Heart left ventricle (tissue), 16 donors: ENCODE data around the gene TMOD4. TPM values are rescaled to one million over a fixed set of nuclear protein-coding genes. Genes with fewer than 3 reads are reported as not detected.
"Not testable (repeated sequence)": the region's sequence is repeated elsewhere in the genome, so short reads cannot be mapped to it uniquely, and the experiment has no call there.

Experiments
- ATAC-seq, 4 donors: fragments of 200-7000 bp; cut with Tn5 transposase; one replicate each; pipeline ENCODE4 v1.9.1; 2020 to 2022; ENCODE audit warnings: moderate library complexity in 4 of 4, mild to moderate bottlenecking in 3 of 4, moderate number of reproducible peaks in 1 of 4
- DNase-seq, 5 donors: peaks; one replicate each; pipeline ENCODE4 v3.0.0-alpha.2; 2020
- H3K27ac ChIP-seq, 12 donors: fragments of 200-600 bp; sonication (generic) in 4 of 12; one replicate each; pipeline versions ENCODE4 v1.5.0 to v1.8.0; 2016 to 2022; ENCODE audit warnings: mild to moderate bottlenecking in 2 of 12
- H3K27me3 ChIP-seq, 9 donors: fragments of 200-600 bp; sonication (generic) in 2 of 9; one replicate each; pipeline versions ENCODE4 v1.5.1 to v1.8.0; 2016 to 2022; ENCODE audit warnings: mild to moderate bottlenecking in 3 of 9
- H3K36me3 ChIP-seq, 9 donors: fragments of 200-600 bp; sonication (generic) in 2 of 9; one replicate each; pipeline versions ENCODE4 v1.5.0 to v1.8.0; 2018 to 2022; ENCODE audit warnings: mild to moderate bottlenecking in 2 of 9
- H3K4me1 ChIP-seq, 12 donors: fragments of 200-600 bp; sonication (generic) in 4 of 12; one replicate each; pipeline versions ENCODE4 v1.5.0 to v1.8.0; 2016 to 2022; ENCODE audit warnings: mild to moderate bottlenecking in 3 of 12
- H3K4me3 ChIP-seq, 12 donors: fragments of 200-600 bp; sonication (generic) in 4 of 12; one replicate each; pipeline versions ENCODE4 v1.5.0 to v1.8.0; 2017 to 2022; ENCODE audit warnings: mild to moderate bottlenecking in 9 of 12, moderate library complexity in 4 of 12
- H3K9me3 ChIP-seq, 12 donors: fragments of 200-600 bp; sonication (generic) in 4 of 12; one replicate each; pipeline versions ENCODE4 v1.5.0 to v1.8.0; 2016 to 2022; ENCODE audit warnings: mild to moderate bottlenecking in 1 of 12
- CTCF ChIP-seq, 12 donors: fragments of 200-600 bp; sonication (generic) in 4 of 12; IDR thresholded peaks; one replicate each; pipeline versions ENCODE4 v1.5.0 to v1.8.0; 2018 to 2022; ENCODE audit warnings: antibody characterized with exemption in 12 of 12, mild to moderate bottlenecking in 5 of 12
- POLR2A ChIP-seq, 2 donors: fragments of 450-650 bp; IDR thresholded peaks; one replicate each; pipeline ENCODE4 v1.6.1; 2017; ENCODE audit warnings: antibody characterized with exemption in 2 of 2, mild to moderate bottlenecking in 2 of 2, moderate library complexity in 2 of 2
- WGBS, 4 donors: extraction: QIAGEN DNeasy Blood & Tissue Kit in 2 of 4; methylation state at CpG; one replicate each; pipeline versions ENCODE4 v1.1.5 to v1.1.7; 2013 to 2018; 5-methylcytosine and 5-hydroxymethylcytosine counted together
- intact Hi-C, 10 donors: fragments of 100-400 bp; cut with DNase I; formaldehyde crosslinking; loops; one replicate each; pipeline versions ENCODE4 v1.11.1 to v1.14.2; 2022
- polyA plus RNA-seq, 2 donors: library from polyadenylated mRNA; stranded (reverse); fragments of 200-250 nt; gene quantifications; one replicate each; pipeline ENCODE4 v1.2.3, GENCODE V29; 2013
- total RNA-seq, 9 donors: library from RNA; depleted of rRNA in 2 of 9; stranded (reverse); fragments of >200 nt in 2 of 9; fragmentation: NEBNext Ultra II Directional in 3 of 9; extraction: Animal tissue kit (Norgen Biotek cat#: 25700) in 3 of 9; gene quantifications; one replicate each; pipeline versions ENCODE4 v1.1.0 to v1.2.4, GENCODE V29; 2016 to 2023
- donor health status: ischemic (EF 13 %, LVEDD 7.1; RV severe dilation, severe dysfunction).
- donor health status: healthy with polysubstance abuse.
- donor health status: DM: no; HTN: yes; CAD: no.
- donor health status: DM: no; HTN: no; CAD: no.
- donor health status: ischemic (EF 25% LVEDD 6.9; RV normal size, moderate dysfunction).
- donor health status: ischemic (EF 25% LVEDD 5.7; RV mildly dilated, moderate dysfunction).
- donor health status: healthy.
- donor health status: DM: yes; HTN: yes; CAD: no.
- donor health status: ischemic (EF 35%, LVEDD 5.7; RV mildly dilated, moderate dysfunction).
- donor health status: nonischemic (EF 11% LVEDD 7.7; RV severe dilation, severe dysfunction).
- donor health status: DM: yes; HTN: yes; CAD: no.
- donor health status: PGD.
- donor health status: ischemic (EF 29% LVEDD 5.4; RV normal size, mild dysfunction).
- donor health status: nonischemic (EF 23%, LVEDD 6.1; RV moderate dilation, normal function).

TMOD4 gene
- total and polyA plus RNA-seq, 11 donors, result 0.37 to 0.61 (median 0.50) TPM; not detected in 8

- H3K27ac ChIP-seq, result peak within 1 kb of the TSS; percentile 33 to 94 (median 90)
- H3K9me3 ChIP-seq, result no peaks in the 10 kb centered on the region
- H3K36me3 ChIP-seq, result peaks cover 0 to 18% (median 11%) of the 10 kb centered on the region in 9 donors
- peak within 1 kb of the TSS; percentile 58 to 90 (median 78) for H3K4me3 ChIP-seq
- ATAC-seq, result peak; percentile 94 to 97 (median 96)
- peak; percentile 99 to 100 (median 99) for DNase-seq
- H3K4me1 ChIP-seq, result peaks cover 0 to 49% (median 36%) of the 10 kb centered on the region in 12 donors
- WGBS, 4 donors, result 0 to 1% (median 0%) methylated on average over 52 to 60 of the region's 60 CpGs
- TF ChIP-seq CTCF (IDR thresholded peaks at IDR 0.05) (no peak), POLR2A (IDR thresholded peaks at IDR 0.05) (peak in 1 of 2 donors; percentile 68)
- intact Hi-C loops, result loop anchor here in 9 of 10 donors (2.0 to 10.0 kb wide), 7 partner anchors 52 to 206 kb away; partner anchors contain the start of genes PSMD4 (in 4 of the 9) and RFX5 (in 1 of the 9)
- H3K27me3 ChIP-seq, result no peaks in the 10 kb centered on the region
Measured at GRCh38 chr1:151198254-151199127, 22.7 kb upstream of the TMOD4 start, which contains the start of gene PIP5K1A. PIP5K1A (plus strand) TSS chr1:151198552; CDS start chr1:151198997, 445 bp downstream.

DNA sequence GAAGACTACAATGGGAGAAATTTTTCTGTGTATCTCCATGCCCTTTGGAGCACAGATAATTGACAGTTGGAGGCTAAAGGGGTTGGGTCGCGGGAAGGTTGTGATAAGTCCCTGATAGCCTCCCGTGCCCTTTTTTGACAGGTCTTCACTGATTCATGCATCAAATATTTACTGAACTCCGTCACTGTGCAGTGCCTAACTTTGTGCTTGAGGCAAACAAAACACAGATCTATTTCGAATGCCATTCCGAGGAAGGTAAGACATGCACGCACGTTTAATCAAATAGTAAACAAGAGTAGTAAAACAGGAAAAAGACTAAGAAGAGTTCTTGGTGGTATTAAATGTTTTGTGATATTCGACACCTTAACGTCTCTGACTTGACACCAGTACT, 22.1 kb upstream of the TMOD4 start:
- WGBS, 4 donors, result 5 to 9% (median 8%) methylated on average over 10 of the region's 10 CpGs
- H3K27ac ChIP-seq, result peak overlapping the region; percentile 33 to 94 (median 90)
- intact Hi-C loops, result loop anchor here (2.0 to 10.0 kb wide), 8 partner anchors 53 to 207 kb away; partner anchors contain the start of genes PSMD4 (in 5 of the 10) and RFX5 (in 1 of the 10)
- peaks cover 0 to 49% (median 36%) of the 10 kb centered on the region in 12 donors for H3K4me1 ChIP-seq
- no peaks in the 10 kb centered on the region for H3K9me3 ChIP-seq
- H3K27me3 ChIP-seq, result no peaks in the 10 kb centered on the region
- no peak for TF ChIP-seq POLR2A (IDR thresholded peaks at IDR 0.05)
- TF ChIP-seq CTCF (IDR thresholded peaks at IDR 0.05), result no peak
- ATAC-seq, result no peak
- H3K4me3 ChIP-seq, result peak overlapping the region; percentile 58 to 90 (median 78)
- peaks cover 0 to 12% (median 5%) of the 10 kb centered on the region in 9 donors for H3K36me3 ChIP-seq
- DNase-seq, result peak in 1 of 5 donors; percentile 9

DNA sequence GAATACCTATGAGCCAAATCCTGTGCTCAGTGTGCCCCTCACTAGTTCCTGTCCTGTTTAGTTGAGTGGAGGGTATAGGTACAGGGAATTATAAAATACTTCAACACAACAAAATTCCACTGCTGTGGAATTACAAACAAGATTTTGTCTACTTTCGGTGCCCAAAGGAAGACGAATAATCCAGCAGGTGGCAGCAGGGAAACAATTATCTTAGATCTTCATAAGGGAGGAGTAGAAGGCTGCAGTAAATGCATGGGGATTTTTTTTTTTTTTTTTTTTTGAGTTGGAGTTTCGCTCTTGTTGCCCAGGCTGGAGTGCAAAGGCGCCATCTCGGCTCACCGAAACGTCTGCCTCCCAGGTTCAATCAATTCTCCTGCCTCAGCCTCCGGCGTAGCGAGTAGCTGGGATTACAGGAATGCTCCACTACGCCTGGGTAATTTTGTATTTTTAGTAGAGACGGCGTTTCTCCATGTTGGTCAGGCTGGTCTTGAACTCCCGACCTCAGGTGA, 20.6 kb upstream of the TMOD4 start:
- TF ChIP-seq CTCF (IDR thresholded peaks at IDR 0.05), result peak; percentile 33 to 71 (median 54)
- no peak for TF ChIP-seq POLR2A (IDR thresholded peaks at IDR 0.05)
- no peaks in the 10 kb centered on the region for H3K27me3 ChIP-seq
- peak in 2 of 4 donors; percentile 8 to 16 for ATAC-seq
- intact Hi-C loops, result loop anchor here in 8 of 10 donors (1.0 to 10.0 kb wide), 8 partner anchors 55 to 208 kb away; partner anchors contain the start of genes PSMD4 (in 3 of the 8) and RFX5 (in 1 of the 8)
- peak overlapping the region in 5 of 12 donors; percentile 1 to 36 (median 7) for H3K4me3 ChIP-seq
- peaks cover 0 to 35% (median 26%) of the 10 kb centered on the region in 12 donors for H3K4me1 ChIP-seq
- no peaks in the 10 kb centered on the region for H3K9me3 ChIP-seq
- no peaks in the 10 kb centered on the region for H3K36me3 ChIP-seq
- 39 to 45% (median 41%) methylated on average over 14 of the region's 14 CpGs for WGBS, 4 donors
- DNase-seq, result peak in 4 of 5 donors; percentile 57 to 69 (median 64)
- H3K27ac ChIP-seq, result peak overlapping the region in 10 of 12 donors; percentile 28 to 73 (median 50)

DNA sequence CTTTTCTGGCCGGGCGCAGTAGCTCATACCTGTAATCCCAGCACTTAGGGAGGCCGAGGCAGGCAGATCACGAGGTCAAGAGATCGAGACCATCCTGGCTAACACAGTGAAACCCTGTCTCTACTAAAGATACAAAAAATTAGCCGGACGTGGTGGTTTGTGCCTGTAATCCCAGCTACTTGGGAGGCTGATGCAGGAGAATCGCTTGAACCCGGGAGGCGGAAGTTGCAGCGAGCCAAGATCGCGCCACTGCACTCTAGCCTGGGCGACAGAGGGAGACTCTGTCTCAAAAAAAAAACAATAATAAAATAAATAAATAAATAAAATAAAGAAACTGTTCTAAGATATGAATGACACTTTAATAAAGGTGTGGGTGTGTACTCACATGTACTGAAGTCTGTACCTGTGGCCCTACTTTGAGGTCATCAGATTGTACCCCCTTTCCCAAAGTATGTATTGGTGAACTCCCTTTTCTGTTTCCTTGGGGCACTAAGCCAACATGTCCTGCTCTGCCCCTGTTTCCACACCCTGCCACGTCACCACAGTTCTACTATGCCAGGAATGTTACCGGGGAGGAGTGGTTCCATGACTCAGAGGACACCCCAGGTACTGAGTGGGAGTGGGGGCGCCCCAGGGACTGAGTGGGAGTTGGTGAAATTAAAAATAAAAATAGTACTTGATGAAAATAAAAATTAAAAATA, 19.3 kb upstream of the TMOD4 start:
- intact Hi-C loops, result loop anchor here in 7 of 10 donors (5.0 to 10.0 kb wide), 5 partner anchors 57 to 210 kb away; partner anchors contain the start of genes PSMD4 (in 4 of the 7) and RFX5 (in 1 of the 7)
- H3K36me3 ChIP-seq, H3K9me3 ChIP-seq, H3K27me3 ChIP-seq: not testable (repeated sequence)
- WGBS, 4 donors, result 63 to 74% (median 68%) methylated on average over 17 of the region's 17 CpGs
- Histone ChIP-seq H3K27ac (peak overlapping the region in 6 of 12 donors; percentile 2 to 73 (median 55)), H3K4me1 (peaks cover 0 to 29% (median 15%) of the 10 kb centered on the region in 12 donors), H3K4me3 (peak overlapping the region in 3 of 12 donors; percentile 4 to 22 (median 7))
- ATAC-seq (peak in 3 of 4 donors; percentile 15 to 33 (median 27)), DNase-seq (peak in 4 of 5 donors; percentile 56 to 81 (median 63))
